ENCODE results near the gene CRTC3. TPM values are rescaled to one million over a fixed set of nuclear protein-coding genes. Genes with fewer than 3 reads are reported as not detected.

CRTC3 gene
- total and polyA plus RNA-seq, 4 donors, result 12.9 to 82.2 (median 44.0) TPM

Other genes with a start within 250 kb of the CRTC3 start
- gene ZNF774, start 177.6 kb upstream of the CRTC3 start, total RNA-seq, result 1 to 10 TPM; 6.1 to 7.4 TPM
- gene ZNF774, start 177.6 kb upstream of the CRTC3 start, polyA plus RNA-seq, result 1 to 10 TPM in 1 of 2 donors, under 1 TPM in 1; 0.50 to 2.6 TPM
- 100 to 1,000 TPM; 273 to 297 TPM for gene IQGAP1, start 141.7 kb upstream of the CRTC3 start, total RNA-seq
- gene IQGAP1, start 141.7 kb upstream of the CRTC3 start, polyA plus RNA-seq, result 100 to 1,000 TPM in 1 of 2 donors, 10 to 100 TPM in 1; 61.1 to 134 TPM
- 1 to 10 TPM in 1 of 2 donors, under 1 TPM in 1; 0.94 to 3.2 TPM for gene BLM, start 187.4 kb downstream of the CRTC3 start, total RNA-seq
- gene BLM, start 187.4 kb downstream of the CRTC3 start, polyA plus RNA-seq, result 1 to 10 TPM in 1 of 2 donors, not detected in 1; 1.5 TPM

Data from aorta (tissue), 4 donors.